ENCODE data around the gene DOCK2. TPM values are rescaled to one million over a fixed set of nuclear protein-coding genes. Genes with fewer than 3 reads are reported as not detected.
"Not testable (repeated sequence)": the region's sequence is repeated elsewhere in the genome, so short reads cannot be mapped to it uniquely, and the experiment has no call there.

Gene DOCK2
- total RNA-seq, 1 donor from 2014 or later = 3.9 TPM

DNA sequence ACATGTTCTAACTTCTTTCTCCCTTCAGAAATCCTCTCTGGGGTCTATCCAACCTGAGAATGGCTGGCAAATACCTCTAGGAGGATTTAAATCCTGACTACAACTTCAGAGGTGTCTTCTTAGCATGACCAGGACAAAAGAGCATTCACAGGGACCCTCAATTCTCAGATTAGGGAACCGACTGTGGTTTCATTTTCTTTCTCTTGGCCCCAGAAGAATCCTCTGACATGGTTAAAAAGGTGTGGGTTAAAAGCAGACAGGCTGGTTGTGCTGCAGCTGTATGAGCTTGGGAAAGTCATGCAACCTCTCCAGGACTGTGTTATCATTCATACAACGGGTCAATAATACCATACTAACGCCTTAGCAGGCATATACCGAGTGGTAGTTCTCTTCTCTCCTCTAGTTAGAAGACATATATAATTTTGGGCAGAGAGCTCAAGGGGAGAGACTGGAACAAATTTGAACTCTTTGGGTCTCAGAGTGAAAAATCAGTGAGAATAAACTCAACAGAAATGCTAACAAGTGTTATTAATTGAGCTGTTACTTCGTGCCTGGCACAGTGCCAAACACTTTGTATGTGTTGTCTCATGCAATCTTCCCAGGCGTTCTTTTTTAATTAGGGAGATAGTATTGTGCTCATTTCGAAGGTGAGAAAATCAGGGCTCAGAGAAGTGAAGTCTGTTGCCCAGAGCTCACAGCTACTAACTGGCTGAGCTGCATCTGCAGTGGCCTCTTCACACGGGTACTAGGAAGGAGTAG, 308.0 kb downstream of the DOCK2 start:
- Histone ChIP-seq H3K27me3 (ENCODE audit: control insufficient read depth, insufficient read depth, low read length) (no peaks in the 10 kb centered on the region), H3K4me3 (ENCODE audit: low read depth, low read length) (no peak overlapping the region), H3K36me3 (ENCODE audit: control insufficient read depth, insufficient read depth, low read length) (no peaks in the 10 kb centered on the region)
- TF ChIP-seq CTCF (IDR thresholded peaks at IDR 0.05; ENCODE audit: insufficient read depth, low read length, poor library complexity, severe bottlenecking) = no peak
- DNase-seq (ENCODE audit: low read depth) = no peak

DNA sequence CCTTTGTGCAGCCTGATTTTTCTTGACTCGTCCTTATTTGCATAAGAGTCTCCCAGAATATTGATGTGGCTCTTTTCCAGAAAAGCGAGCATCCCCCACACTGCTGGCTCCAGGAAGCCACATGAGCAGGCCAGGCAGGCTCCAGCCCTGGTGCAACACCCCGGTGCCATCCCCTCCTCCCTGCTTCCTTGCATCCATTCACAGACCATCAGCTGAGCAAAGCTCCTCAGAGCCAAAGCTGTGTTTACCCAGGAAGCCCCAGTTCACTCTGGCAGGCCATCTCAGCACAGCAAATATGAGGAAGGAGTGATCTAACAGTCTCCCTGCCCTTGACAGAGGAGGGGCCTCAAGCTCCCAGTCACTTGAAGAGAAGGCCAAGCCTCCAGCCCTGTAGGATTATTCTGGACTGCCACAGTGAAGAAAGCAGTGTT, 308.8 kb downstream of the DOCK2 start:
- DNase-seq (ENCODE audit: low read depth) = peak; percentile 48
- TF ChIP-seq CTCF (IDR thresholded peaks at IDR 0.05; ENCODE audit: insufficient read depth, low read length, poor library complexity, severe bottlenecking) = no peak
- no peak overlapping the region for H3K4me3 ChIP-seq (ENCODE audit: low read depth, low read length)
- no peaks in the 10 kb centered on the region for H3K27me3 ChIP-seq (ENCODE audit: control insufficient read depth, insufficient read depth, low read length)
- no peaks in the 10 kb centered on the region for H3K36me3 ChIP-seq (ENCODE audit: control insufficient read depth, insufficient read depth, low read length)

- H3K36me3 ChIP-seq (ENCODE audit: control insufficient read depth, insufficient read depth, low read length) = no peaks in the 10 kb centered on the region
- no peak for DNase-seq (ENCODE audit: low read depth)
- H3K27me3 ChIP-seq (ENCODE audit: control insufficient read depth, insufficient read depth, low read length) = no peaks in the 10 kb centered on the region
- H3K4me3 ChIP-seq (ENCODE audit: low read depth, low read length) = no peak overlapping the region
- no peak for TF ChIP-seq CTCF (IDR thresholded peaks at IDR 0.05; ENCODE audit: insufficient read depth, low read length, poor library complexity, severe bottlenecking)
These were observed 309.7 kb downstream of the DOCK2 start for GRCh38 chr5:169946743-169947295.

GRCh38 chr5:169950333-169950732, 313.3 kb downstream of the DOCK2 start:
- H3K36me3 ChIP-seq (ENCODE audit: control insufficient read depth, insufficient read depth, low read length) = no peaks in the 10 kb centered on the region
- TF ChIP-seq CTCF (IDR thresholded peaks at IDR 0.05; ENCODE audit: insufficient read depth, low read length, poor library complexity, severe bottlenecking) = no peak
- H3K27me3 ChIP-seq (ENCODE audit: control insufficient read depth, insufficient read depth, low read length) = no peaks in the 10 kb centered on the region
- H3K4me3 ChIP-seq (ENCODE audit: low read depth, low read length) = no peak overlapping the region
- no peak for DNase-seq (ENCODE audit: low read depth)

DNA sequence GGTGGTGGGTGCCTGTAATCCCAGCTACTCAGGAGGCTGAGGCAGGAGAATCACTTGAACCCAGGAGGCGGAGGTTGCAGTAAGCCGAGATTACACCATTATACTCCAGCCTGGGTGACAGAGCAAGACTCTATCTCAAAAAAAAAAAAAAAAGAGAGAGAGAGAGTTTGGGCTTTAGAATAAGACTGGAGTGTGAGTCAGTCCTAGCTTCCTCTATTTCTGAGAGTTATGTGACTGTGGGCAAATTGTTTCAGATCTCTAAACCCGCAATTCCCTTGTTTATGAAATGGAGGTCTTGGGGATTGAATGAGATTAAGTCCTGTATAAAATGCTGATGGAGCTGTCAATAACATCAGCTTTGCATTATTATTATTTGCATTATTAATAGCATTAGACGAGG, 316.1 kb downstream of the DOCK2 start:
- H3K36me3 ChIP-seq (ENCODE audit: control insufficient read depth, insufficient read depth, low read length); H3K27me3 ChIP-seq (ENCODE audit: control insufficient read depth, insufficient read depth, low read length); H3K4me3 ChIP-seq (ENCODE audit: low read depth, low read length); DNase-seq (ENCODE audit: low read depth): not testable (repeated sequence)

DNA sequence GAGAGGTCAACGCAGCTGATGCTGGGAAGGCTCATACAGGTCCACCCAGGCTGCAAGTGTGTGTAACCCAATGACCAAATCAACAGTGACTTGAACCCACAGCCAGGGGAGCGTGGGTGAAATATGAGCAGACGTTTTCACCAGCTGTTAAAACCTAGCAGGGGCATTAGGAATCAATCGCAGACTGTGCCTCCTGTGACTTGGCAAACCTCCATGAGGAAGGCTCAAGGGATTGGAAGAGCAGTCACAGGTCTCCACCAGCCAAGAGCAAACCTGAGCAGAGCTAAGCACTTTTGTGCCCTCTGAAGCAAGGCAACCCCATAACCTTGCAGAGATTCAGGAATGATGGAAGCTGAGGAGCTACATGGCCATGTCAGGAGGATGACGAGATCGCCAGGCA, 317.7 kb downstream of the DOCK2 start:
- Histone ChIP-seq H3K36me3 (ENCODE audit: control insufficient read depth, insufficient read depth, low read length) (no peaks in the 10 kb centered on the region), H3K4me3 (ENCODE audit: low read depth, low read length) (no peak overlapping the region), H3K27me3 (ENCODE audit: control insufficient read depth, insufficient read depth, low read length) (no peaks in the 10 kb centered on the region)
- no peak for DNase-seq (ENCODE audit: low read depth)
- TF ChIP-seq CTCF (IDR thresholded peaks at IDR 0.05; ENCODE audit: insufficient read depth, low read length, poor library complexity, severe bottlenecking) = no peak
